Stimulated activated CD4-positive, alpha-beta T cell treated with anti-CD3 and anti-CD28 coated beads, TNF-alpha, amount 100 ng/mL, for 24 hours (primary cell): ENCODE measurements around the gene TMC2.

Experiments used
- DNase-seq, 3 experiments: peaks; one replicate each; pipeline ENCODE4 v3.0.0-alpha.2; 2020; ENCODE audit warnings: low read depth in 3 of 3

The TMC2 gene

DNA sequence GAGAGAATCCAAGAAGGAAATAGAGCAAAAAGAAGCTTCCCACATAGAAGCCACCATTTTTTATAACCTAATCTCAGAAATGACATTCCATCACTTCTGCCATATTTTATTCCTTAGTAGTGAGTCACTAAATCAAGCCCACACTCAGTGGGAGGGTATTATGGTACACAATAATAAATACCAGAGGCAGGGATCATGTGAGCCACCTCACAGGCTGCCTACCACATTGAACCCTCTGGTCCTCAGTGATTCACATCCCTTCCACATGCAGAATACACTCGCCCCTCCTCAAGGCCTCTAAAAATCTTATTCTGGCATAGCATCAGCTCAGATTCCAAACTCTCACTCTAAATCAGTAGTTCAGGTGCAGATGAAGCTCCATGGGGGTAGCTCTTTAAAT, 49.4 kb downstream of the TMC2 start:
- DNase-seq = no peak

DNA sequence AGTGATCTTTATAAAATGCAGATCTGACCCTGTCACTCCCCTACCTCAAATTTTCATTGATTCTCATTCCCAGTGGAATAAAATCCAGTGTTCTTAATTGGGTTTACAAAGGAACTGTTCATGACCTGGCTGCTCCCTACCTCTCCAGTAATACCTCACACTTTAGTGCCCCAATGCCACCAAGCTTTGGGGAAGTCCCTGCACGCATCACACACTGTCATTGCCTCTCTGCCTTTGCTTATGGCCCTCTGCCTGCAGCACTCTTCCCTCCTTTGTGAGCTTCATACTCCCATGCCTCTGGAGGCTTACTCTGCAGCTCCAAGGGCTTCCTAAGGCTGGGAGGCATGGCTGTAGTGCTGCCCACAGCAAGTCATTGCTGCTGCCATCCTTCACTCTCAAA, 57.4 kb downstream of the TMC2 start:
- no peak for DNase-seq

- no peak for DNase-seq
These were observed 58.7 kb downstream of the TMC2 start for GRCh38 chr20:2595076-2595475.

DNA sequence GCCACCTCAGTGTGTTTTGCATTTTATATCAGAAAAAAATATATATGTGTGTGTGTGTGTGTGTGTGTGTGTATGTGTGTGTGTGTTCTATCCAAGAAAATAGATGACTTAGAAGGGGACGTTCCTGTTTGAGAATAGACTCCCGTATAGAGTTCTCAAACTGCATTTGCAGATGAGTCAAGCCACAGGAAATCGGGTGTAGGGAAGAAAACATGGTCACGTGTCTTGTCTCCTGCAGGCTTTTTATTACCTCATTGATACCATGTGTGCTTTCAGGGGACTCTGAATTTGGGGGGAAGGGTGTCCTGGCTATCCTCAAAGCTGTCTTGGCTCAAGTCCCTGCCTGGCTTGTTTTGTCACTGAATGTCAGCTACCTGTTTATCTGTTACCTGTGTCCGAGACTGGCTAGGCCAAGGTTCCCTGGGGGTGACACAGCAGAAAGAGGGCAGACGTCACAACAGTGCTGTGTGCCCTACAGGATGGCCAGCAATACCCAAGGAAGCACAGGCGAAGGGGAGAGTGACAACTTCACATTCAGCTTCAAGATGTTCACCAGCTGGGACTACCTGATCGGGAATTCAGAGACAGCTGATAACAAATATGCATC, 60.4 kb downstream of the TMC2 start:
- no peak for DNase-seq

- no peak for DNase-seq
These were observed 63.1 kb downstream of the TMC2 start for GRCh38 chr20:2599288-2600006.

DNA sequence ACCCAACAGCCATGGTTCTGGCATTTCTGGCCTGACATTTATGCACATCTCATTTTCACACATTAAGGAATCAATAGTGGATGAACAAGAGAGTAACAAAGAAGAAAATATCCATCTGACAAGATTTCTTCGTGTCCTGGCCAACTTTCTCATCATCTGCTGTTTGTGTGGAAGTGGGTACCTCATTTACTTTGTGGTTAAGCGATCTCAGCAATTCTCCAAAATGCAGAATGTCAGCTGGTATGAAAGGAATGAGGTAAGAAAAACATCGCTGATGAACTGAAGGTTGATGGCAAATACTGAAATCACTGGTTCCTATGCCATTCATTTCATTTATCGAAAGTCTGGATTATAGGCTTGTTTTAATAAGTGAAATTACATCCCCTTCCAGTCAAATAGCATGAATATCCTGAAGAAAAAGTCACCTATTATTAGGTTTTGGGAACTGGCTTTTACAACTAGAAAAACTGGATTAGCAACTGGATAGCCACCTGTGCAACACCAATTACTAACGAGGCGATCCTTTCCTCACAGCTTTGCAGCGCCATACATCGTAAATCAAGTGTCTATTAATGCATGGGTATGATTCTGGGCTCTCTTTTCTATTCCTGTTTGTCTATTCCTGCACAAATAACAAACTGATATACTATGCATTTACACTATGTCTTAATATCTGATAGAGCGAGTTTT, 65.8 kb downstream of the TMC2 start:
- DNase-seq = no peak

- no peak for DNase-seq
These were observed 66.4 kb downstream of the TMC2 start for GRCh38 chr20:2602746-2603145.

DNA sequence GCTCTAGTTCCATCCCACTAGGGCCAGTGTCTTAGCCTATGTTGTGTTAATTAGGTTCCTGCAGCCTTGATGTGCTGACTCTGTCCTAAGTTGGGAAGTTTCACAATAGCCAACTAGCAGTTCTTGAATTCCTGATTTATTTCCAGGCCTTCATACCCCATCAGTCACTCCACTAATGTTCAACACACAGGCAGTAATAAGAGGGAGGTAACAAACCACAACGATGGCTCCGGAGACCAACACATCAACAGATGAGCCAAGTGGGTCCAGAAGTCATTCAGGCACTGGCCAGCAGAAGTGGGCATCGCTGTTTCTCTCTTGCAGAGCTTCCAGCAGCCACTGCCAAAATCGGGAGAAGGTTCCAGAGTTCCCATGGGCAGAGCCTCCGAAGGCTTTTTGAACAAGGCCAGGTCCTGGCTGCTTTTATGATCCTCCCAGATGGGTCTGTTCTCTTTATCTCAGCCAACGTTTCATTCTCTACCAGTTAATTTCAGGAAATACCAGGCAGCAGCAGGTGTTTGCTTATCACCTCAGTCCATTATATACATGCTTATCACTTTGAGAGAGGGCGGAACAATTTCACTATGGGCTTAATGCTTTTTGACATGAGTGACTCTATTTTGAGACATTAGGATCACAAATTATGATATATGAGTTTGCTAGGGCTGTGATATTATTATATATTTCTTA, 67.6 kb downstream of the TMC2 start:
- DNase-seq = no peak

DNA sequence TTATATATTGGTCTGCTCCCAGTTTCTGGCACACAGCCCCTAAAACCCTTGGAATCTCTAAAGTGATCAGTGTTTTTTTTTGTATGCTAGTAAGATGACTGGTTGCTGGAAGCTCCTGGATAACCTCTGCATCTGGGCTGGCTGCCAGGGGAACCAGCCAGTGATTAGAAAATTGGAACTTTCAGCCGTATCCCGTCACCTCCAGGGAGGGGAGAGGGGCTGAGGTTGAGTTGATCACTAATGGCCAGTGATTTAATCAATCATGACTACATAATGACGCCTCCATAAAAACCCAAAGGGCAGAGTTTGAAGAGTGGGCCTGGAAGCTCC, 68.1 kb downstream of the TMC2 start:
- no peak for DNase-seq

DNA sequence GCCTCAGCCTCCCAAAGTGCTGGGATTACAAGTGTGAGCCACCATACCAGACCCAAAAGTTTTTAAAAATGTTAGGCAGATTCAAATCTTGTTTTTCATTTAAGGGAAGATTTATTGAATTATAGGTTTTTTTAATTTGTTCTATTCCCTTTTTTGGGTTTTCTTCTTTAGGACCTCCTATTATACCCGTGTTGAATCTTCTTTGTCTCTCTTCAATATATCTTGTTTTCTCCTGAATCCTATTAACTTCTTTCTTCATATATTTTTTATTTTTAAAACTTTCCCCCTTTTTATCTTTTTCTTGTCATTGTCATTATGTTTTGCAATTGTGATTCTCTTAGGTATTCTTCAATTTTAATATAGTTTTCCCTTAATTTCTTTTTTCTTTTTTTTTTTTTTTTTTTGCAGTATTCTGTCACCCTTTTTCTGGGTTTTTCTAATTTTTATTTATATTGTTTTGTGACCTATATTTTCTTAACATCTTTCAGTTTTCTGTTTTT, 70.2 kb downstream of the TMC2 start:
- no peak for DNase-seq

GRCh38 chr20:2610326-2610725, 74.0 kb downstream of the TMC2 start:
- DNase-seq = no peak

DNA sequence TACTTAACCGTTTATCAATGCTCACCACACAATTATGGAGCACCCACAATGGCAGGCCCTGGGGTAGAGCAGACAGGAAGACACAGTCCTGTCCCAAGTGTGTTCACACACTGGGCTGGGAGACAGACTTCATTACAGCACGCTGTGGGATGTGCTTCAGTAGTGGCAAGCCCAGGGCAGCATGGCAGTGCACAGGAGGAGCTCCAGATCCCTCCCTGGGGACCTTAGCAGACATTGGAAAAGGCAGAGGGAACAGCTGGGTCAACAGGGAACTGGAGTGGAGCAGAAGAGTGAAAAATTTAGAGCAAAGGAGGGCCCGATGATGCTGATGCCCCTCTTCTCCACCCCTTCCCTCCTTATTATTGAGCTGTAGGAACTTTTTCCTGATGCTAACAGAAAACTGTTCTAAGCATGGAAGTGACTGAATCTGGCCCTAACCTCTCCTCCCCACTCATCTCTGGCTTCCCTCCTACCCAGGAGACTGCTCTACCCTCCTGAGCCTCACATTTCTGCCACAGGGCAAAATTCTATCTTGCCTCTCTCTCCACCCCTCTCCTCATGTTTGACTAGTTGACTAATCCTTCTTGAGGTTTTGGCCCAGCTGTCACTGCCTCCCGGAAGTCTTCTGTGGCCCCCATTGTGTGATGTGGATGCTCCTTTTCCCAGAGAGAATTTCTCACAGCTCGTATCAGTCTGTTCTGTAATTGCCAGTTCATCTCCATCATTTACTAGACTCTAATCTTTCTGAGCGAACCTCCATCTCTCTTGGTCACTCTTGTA, 74.8 kb downstream of the TMC2 start:
- no peak for DNase-seq

DNA sequence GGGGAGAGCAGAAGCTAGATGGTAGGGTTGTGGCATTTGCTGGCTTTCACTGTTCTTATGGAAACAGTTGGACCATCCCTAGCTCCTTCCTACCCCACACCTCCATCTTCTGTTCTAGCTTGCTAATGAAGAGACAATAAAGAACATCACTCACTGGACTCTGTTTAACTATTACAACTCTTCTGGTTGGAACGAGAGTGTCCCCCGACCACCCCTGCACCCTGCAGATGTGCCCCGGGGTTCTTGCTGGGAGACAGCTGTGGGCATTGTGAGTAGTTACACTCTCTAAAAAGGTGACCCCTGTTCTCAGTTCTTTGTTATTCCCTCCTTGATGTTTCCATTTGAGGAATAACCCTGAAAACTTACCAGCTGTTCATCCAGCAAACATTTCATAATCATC, 75.7 kb downstream of the TMC2 start:
- DNase-seq = no peak

- no peak for DNase-seq
These were observed 80.3 kb downstream of the TMC2 start for GRCh38 chr20:2616634-2617033.

GRCh38 chr20:2617099-2617714, 80.8 kb downstream of the TMC2 start:
- DNase-seq = no peak

- DNase-seq = no peak
These were observed 82.4 kb downstream of the TMC2 start for GRCh38 chr20:2618815-2619214.

DNA sequence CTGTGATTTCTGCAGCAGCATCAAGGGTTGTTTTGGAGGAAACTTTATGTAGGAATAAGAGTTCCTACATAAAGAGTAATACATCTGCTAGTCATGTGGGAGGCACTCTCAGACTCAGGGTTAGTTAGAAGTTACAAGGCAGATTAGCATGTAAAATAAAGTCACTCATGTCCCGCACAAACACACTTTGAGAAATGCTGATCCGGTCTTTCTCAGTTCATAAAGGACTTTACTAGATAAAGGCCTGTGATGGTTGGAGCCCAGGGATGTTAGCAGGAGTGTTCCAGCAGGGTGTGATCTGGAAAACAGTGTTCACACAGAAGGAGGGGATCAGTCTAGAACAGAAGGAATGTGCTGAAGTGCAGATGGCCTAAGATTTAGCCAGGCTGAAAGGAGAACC, 83.0 kb downstream of the TMC2 start:
- no peak for DNase-seq

- DNase-seq = no peak
These were observed 83.7 kb downstream of the TMC2 start for GRCh38 chr20:2619961-2620595.

DNA sequence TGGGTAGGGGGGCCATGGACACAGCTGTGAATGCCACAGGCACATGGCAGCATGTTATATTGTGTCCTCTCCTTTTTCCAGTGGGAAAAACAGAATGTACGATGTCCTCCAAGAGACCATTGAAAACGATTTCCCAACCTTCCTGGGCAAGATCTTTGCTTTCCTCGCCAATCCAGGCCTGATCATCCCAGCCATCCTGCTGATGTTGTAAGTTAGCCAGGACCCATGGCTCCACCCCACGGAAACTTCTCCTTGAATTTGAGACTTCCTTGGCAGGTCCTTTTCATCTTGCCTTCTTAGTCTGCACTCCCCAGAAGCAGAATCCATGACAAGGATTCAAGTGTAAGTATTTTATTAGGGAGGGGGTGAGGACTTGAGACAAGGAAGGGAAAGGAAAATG, 87.8 kb downstream of the TMC2 start:
- DNase-seq = no peak

- no peak for DNase-seq
These were observed 88.7 kb downstream of the TMC2 start for GRCh38 chr20:2625062-2625461.
